Spleen (tissue), 7 donors: ENCODE results near the gene PTS.

Experiments
- POLR2A ChIP-seq, 3 donors: fragments of 450-650 bp; IDR thresholded peaks; one replicate each; pipeline ENCODE4 v1.5.1; 2017; ENCODE audit warnings: antibody characterized with exemption in 3 of 3, mild to moderate bottlenecking in 1 of 3
- POLR2AphosphoS5 ChIP-seq, 3 donors: sonication (generic); formaldehyde crosslinking; IDR thresholded peaks; one replicate each; pipeline ENCODE4 v1.5.1; 2017; ENCODE audit warnings: antibody characterized with exemption in 3 of 3
- TF ChIP-seq, protein P1 (sequence below), 11 experiments: fragments of 200-600 bp in 7 of 11; fragments of 450-650 bp in 4 of 11; sonication (generic) in 4 of 11; IDR thresholded peaks in 8 of 11; conservative IDR thresholded peaks in 3 of 11; 1 replicate in 7 of 11; 2 replicates in 4 of 11; pipeline versions ENCODE4 v1.4.0 to v1.8.0; 2016 to 2021; ENCODE audit warnings: antibody characterized with exemption in 11 of 11, inconsistent platforms in 4 of 11, mild to moderate bottlenecking in 1 of 11
- donor health status: DM: no; HTN: no; CAD: no; lungs with moderate emphysema.
- donor health status: DM: no; HTN: no; CAD: no.
- donor health status: DM: no; HTN: no; CAD: no.

DNA sequence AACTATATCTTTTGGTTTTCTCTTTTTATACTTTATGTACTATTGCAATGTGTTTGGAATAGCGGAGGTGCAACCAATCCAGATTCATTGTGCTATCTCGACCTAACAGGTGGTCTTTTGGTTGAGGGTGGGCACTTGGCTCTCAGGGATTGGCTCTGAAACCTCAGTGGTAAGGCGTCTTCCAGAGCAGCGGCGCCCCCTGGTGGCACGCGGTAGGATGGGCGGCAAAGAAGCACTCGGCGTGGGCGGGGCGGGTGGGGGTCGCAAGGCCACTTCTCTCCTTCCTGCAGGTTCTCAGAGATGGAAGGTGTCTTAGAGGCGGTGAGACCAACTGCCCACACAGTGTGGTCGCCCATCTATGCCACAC lies 53.7 kb downstream of the PTS start:
- TF ChIP-seq, protein P1, sequence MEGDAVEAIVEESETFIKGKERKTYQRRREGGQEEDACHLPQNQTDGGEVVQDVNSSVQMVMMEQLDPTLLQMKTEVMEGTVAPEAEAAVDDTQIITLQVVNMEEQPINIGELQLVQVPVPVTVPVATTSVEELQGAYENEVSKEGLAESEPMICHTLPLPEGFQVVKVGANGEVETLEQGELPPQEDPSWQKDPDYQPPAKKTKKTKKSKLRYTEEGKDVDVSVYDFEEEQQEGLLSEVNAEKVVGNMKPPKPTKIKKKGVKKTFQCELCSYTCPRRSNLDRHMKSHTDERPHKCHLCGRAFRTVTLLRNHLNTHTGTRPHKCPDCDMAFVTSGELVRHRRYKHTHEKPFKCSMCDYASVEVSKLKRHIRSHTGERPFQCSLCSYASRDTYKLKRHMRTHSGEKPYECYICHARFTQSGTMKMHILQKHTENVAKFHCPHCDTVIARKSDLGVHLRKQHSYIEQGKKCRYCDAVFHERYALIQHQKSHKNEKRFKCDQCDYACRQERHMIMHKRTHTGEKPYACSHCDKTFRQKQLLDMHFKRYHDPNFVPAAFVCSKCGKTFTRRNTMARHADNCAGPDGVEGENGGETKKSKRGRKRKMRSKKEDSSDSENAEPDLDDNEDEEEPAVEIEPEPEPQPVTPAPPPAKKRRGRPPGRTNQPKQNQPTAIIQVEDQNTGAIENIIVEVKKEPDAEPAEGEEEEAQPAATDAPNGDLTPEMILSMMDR (IDR thresholded peaks at IDR 0.05 in 8 of 11, conservative IDR thresholded peaks at IDR 0.05 in 3 of 11): peak; percentile 25 to 94 (median 77)
- TF ChIP-seq POLR2A (IDR thresholded peaks at IDR 0.05) (no peak), POLR2AphosphoS5 (IDR thresholded peaks at IDR 0.05) (no peak)
